Spinal cord (tissue), 10 donors: ENCODE data around the gene ZNF33A. TPM values are rescaled to one million over a fixed set of nuclear protein-coding genes. Genes with fewer than 3 reads are reported as not detected.
"Not testable (repeated sequence)": the region's sequence is repeated elsewhere in the genome, so short reads cannot be mapped to it uniquely, and the experiment has no call there.

Source experiments
- DNase-seq, 6 donors: peaks; one replicate each; pipeline versions ENCODE4 v3.0.0 to v3.0.0-alpha.2; 2013 to 2015; ENCODE audit warnings: low spot score in 6 of 6, low read depth in 4 of 6
- H3K27ac ChIP-seq: one replicate; pipeline ENCODE4 v1.5.1; 2013; ENCODE audit warnings: low read depth, low read length, control low read depth
- H3K27me3 ChIP-seq: one replicate; pipeline ENCODE4 v1.6.1; 2013; ENCODE audit warnings: low read length; ENCODE audit not compliant: control insufficient read depth, insufficient read depth
- H3K36me3 ChIP-seq: one replicate; pipeline ENCODE4 v1.6.1; 2013; ENCODE audit warnings: low read length; ENCODE audit not compliant: control insufficient read depth, insufficient read depth
- H3K4me1 ChIP-seq: one replicate; pipeline ENCODE4 v1.6.1; 2013; ENCODE audit warnings: low read length; ENCODE audit not compliant: control insufficient read depth, insufficient read depth
- H3K4me3 ChIP-seq: one replicate; pipeline ENCODE4 v1.5.1; 2013; ENCODE audit warnings: low read depth, low read length, control low read depth
- H3K9me3 ChIP-seq: one replicate; pipeline ENCODE4 v1.6.1; 2013; ENCODE audit warnings: low read length; ENCODE audit not compliant: control insufficient read depth, insufficient read depth
- WGBS: methylation state at CpG from one replicate; pipeline ENCODE4 v1.1.5; 2013; ENCODE audit warnings: missing lambda C conversion rate; ENCODE audit not compliant: insufficient coverage; 5-methylcytosine and 5-hydroxymethylcytosine counted together
- polyA plus RNA-seq, 2 donors: library from polyadenylated mRNA; unstranded; fragments of 120-200 nt; gene quantifications; one replicate each; pipeline ENCODE4 v1.2.1, GENCODE V29; 2013; ENCODE audit not compliant: insufficient read length in 2 of 2
- total RNA-seq, 2 donors: library from RNA; depleted of rRNA in 1 of 2; stranded (reverse); fragments of 120-200 nt in 1 of 2; fragments of >200 nt in 1 of 2; gene quantifications; one replicate each; pipeline versions ENCODE4 v1.2.3 to v1.2.4, GENCODE V29; 2013 to 2014
- donor health status: healthy.

The ZNF33A gene
- total and polyA plus RNA-seq, 4 donors: 23.4 to 54.2 (median 37.8) TPM

DNA sequence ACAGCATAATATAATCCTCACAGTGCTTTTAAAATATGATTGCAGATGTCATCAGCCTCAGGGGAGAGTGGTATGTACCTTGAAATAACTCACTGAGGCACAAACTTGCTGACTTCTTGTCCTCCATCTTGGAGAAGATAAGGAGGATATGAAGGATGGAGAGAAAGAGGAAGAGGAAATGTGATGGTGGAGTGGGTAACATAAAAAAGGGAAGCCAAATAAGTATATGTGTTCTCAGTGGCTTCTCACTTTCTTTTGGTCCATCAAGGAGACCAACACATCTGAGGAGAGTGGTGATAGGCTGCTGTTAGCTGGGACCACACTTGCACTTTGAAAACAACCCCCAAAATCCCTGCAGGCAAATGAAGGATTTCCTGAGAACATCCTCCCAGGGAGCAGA is 62.1 kb downstream of the ZNF33A start:
- no peaks in the 10 kb centered on the region for H3K9me3 ChIP-seq
- no peak overlapping the region for H3K27ac ChIP-seq
- no peak for DNase-seq
- H3K27me3 ChIP-seq: no peaks in the 10 kb centered on the region
- no peak overlapping the region for H3K4me3 ChIP-seq
- H3K36me3 ChIP-seq: no peaks in the 10 kb centered on the region
- no peaks in the 10 kb centered on the region for H3K4me1 ChIP-seq

DNA sequence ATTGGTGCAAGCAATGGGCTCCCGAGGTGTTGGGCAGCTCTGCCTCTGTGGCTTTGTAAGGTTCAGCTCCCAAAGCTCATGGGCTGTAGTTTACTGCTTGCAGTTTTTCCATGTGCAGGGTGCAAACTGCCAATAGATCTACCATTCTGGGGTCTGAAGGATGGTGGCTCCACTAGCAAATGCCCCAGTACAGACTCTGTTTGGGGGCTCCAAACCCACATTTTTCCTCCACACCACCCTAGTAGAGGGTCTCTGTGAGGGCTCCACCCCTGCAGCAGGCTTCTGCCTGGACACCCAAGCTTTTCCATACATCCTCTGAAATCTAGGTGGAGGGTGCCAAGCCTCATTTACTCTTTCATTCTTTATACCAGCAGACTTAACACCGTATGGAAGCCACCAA is 66.2 kb downstream of the ZNF33A start:
- Histone ChIP-seq H3K27me3 (no peaks in the 10 kb centered on the region), H3K9me3 (no peaks in the 10 kb centered on the region), H3K4me3 (no peak overlapping the region), H3K4me1 (no peaks in the 10 kb centered on the region), H3K27ac (no peak overlapping the region), H3K36me3 (no peaks in the 10 kb centered on the region)
- DNase-seq: no peak
- 57% methylated on average over 2 of the region's 2 CpGs for WGBS

DNA sequence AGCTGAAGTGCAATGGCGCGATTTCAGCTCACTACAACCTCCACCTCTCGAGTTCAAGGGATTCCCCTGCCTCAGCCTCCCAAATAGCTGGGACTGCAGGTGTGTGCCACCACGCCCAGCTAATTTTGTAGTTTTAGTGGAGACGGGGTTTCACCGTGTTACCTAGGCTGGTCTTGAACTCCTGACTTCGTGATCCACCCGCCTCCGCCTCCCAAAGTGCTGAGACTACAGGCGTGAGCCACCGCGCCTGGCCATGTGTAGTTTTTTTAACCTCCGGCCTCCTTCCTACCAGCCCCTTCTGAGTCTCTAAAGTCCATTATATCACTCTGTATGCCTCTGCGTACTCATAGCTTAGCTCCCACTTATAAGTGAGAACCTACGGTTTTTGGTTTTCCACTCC is 82.8 kb downstream of the ZNF33A start:
- H3K36me3 ChIP-seq: peaks cover 13% of the 10 kb centered on the region
- H3K4me3 ChIP-seq, H3K9me3 ChIP-seq, H3K27me3 ChIP-seq, H3K27ac ChIP-seq, DNase-seq: not testable (repeated sequence)
- 97% methylated on average over 11 of the region's 15 CpGs for WGBS
- peaks cover 11% of the 10 kb centered on the region for H3K4me1 ChIP-seq

DNA sequence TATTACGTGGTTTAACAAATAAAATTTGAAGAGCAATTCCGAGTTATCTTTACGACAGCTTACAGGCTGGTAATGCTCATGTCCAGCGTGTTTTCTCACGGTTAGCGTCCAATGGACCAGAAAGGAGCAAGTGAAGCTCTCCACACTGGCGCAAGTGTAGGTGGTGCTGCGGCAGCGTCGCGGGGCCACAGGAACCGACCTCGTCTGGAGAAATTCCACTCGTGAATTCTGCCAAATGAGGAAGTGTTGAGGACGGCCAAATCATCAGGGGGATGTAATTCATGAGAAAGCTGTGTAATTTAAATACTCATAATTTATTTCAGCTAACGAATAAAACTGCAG is 83.3 kb downstream of the ZNF33A start:
- H3K4me1 ChIP-seq: peaks cover 11% of the 10 kb centered on the region
- no peak for DNase-seq
- peak overlapping the region; percentile 71 for H3K4me3 ChIP-seq
- 8% methylated on average over 15 of the region's 16 CpGs for WGBS
- H3K36me3 ChIP-seq: peaks cover 13% of the 10 kb centered on the region
- H3K9me3 ChIP-seq: no peaks in the 10 kb centered on the region
- H3K27me3 ChIP-seq: no peaks in the 10 kb centered on the region
- H3K27ac ChIP-seq: peak overlapping the region; percentile 16

DNA sequence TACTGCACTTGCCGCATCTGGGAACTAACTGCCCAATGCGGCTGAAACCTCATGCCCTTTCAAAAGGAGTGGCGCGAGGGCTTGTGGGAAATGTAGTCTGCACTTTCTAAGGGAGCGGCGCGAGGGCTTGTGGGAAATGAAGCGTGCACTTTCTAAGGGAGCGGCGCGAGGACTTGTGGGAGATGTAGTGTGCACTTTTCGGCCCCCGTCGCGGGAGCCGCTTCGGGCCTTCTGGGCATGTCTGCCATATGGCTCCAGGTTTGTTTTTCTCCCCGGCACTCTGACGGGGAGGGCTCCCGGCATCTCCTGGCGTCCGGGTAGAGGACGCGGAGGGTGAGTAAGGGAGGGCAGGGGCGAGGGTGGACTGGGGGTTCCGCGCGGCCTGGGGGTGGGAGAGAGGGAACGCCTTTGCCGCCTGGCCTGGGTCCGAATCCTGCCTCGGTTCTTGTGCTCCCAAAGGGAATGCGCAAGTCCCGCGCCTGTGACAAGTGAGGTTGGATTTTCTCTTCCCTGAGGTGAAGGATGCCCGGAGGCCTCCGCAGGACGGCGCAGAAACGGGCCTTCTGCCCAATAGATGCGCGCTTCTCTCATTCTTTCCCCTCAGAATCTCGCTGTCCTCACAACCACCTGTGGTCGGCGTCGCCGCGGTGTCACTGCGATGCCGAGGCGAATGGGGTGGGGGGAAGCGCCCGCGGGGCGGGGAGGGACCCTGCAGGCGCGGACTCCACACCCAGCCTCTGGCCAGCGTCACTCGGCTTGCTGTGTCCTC is 83.9 kb downstream of the ZNF33A start, which contains the start of gene ZNF37A:
ZNF37A (plus strand) TSS at position 180 of the 769 bp plus-strand sequence. CDS start 2,281 bp downstream, outside the sequence.
- peak within 1 kb of the TSS; percentile 71 for H3K4me3 ChIP-seq
- DNase-seq: peak; percentile 96 to 99 (median 97)
- H3K4me1 ChIP-seq: peaks cover 11% of the 10 kb centered on the region
- no peaks in the 10 kb centered on the region for H3K9me3 ChIP-seq
- no peaks in the 10 kb centered on the region for H3K27me3 ChIP-seq
- peak within 1 kb of the TSS; percentile 75 for H3K27ac ChIP-seq
- H3K36me3 ChIP-seq: peaks cover 13% of the 10 kb centered on the region
- under 1% methylated on average over 57 of the region's 59 CpGs for WGBS

DNA sequence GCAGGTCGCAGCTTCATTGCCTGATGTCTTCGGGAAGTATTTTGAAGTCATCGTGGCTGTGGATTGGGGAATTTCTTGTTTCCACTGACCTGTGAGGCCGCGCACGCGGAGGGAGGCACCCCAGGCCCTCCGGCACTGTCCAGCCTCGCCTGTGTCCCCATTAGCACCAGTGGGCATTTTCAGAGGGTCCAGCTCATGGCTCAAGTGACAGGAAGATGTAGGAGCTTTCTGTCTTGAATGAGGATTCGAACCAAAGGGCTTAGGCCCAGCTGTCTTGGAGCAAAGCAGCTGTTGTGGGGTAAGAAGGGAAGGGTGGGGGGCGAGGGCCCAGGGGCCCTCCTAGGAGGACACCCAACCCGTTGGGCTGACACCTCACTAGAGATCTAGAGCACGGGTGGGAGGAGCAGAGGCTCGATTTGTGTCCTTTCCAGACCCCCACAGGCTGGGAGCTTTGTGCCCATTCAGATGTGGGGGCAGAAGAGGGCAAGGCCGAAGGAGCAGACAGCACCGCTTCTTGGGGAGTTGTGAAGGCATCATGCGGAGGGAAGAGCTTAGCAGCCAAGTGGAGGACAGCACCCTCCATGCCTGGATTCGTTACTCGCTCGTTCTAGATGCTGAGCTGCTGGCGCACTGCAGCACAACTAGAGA is 84.6 kb downstream of the ZNF33A start:
- Histone ChIP-seq H3K9me3 (no peaks in the 10 kb centered on the region), H3K4me3 (peak overlapping the region; percentile 71), H3K27ac (peak overlapping the region; percentile 75), H3K36me3 (peaks cover 13% of the 10 kb centered on the region), H3K27me3 (no peaks in the 10 kb centered on the region), H3K4me1 (peaks cover 11% of the 10 kb centered on the region)
- 57% methylated on average over 20 of the region's 21 CpGs for WGBS
- DNase-seq: peak in 2 of 6 donors; percentile 3 to 6

DNA sequence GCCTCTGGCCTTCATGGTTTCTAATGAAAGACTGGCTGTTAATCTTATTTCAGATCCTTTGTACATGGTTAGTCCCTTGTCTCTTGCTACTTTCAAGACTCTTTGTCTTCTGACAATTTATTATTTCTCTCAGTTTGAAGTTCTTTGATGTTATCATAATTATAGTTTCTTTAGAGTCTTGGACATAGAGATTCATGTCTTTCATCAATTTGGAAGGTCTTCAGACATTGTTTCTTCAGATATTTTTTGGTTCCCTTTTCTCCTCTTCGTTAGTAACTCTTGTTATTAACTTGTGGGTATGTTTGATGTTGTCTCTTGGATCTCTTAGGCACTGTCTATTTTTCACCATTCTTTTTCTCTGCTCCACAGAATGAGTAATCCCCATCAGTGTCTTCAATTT is 92.4 kb downstream of the ZNF33A start:
- no CpG with 5 or more reads among the region's 1 CpG for WGBS
- peaks cover 8% of the 10 kb centered on the region for H3K36me3 ChIP-seq

DNA sequence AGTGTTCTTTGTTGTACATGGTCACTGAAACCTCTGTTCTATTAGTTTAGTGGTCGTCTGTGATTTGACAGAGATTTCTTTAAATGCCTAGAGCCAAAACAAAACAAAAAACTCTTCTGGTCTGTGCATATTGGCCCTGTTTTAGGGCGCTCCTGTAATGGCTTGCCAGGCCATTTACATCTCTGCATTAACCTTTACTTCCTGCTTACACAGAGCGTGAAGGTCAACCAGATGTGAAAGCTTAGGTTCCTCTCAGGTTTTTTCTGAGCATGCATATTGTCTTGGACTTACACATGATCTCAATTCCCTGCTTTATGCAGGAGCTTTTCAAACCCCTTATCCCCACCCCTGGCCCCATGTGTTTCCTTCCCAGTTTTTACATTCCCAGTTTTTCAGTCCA is 93.3 kb downstream of the ZNF33A start:
- Histone ChIP-seq H3K4me1 (no peaks in the 10 kb centered on the region), H3K9me3 (peaks cover 6% of the 10 kb centered on the region), H3K27me3 (no peaks in the 10 kb centered on the region), H3K36me3 (peaks cover 8% of the 10 kb centered on the region), H3K27ac (no peak overlapping the region), H3K4me3 (no peak overlapping the region)
- WGBS: 90% methylated on average over 2 of the region's 3 CpGs
- no peak for DNase-seq

More for the DNA sequence above, 92.4 kb downstream of the ZNF33A start:
- Histone ChIP-seq H3K9me3 (peaks cover 6% of the 10 kb centered on the region), H3K27me3 (no peaks in the 10 kb centered on the region), H3K4me1 (no peaks in the 10 kb centered on the region), H3K4me3 (no peak overlapping the region), H3K27ac (no peak overlapping the region)
- DNase-seq: no peak

DNA sequence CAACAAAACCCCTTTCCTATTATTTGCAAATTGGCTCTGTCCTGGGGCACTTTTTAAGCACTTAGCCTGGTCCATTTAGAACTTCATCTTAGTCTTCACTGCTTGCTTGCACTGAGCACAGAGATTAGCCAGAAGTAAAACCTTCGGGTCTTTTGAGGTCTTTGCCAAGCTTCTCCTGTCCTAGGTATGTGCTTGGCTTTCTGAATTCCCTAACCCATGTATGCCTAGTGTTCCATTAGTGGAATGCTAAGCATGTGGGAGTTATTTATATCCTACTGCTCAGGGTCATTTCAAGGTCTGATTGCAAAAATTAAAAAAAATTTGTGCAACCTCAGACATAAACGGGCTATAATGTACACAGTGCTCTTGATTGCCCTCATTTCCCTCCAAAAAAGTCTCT is 101.7 kb downstream of the ZNF33A start:
- Histone ChIP-seq H3K4me3 (no peak overlapping the region), H3K36me3 (peaks cover 18% of the 10 kb centered on the region), H3K9me3 (peaks cover 10% of the 10 kb centered on the region), H3K27me3 (no peaks in the 10 kb centered on the region), H3K27ac (no peak overlapping the region), H3K4me1 (no peaks in the 10 kb centered on the region)
- 100% methylated on average over 1 of the region's 2 CpGs for WGBS
- no peak for DNase-seq
